OCI-LY7 (cell line): ENCODE results near the gene LEFTY2. TPM values are rescaled to one million over a fixed set of nuclear protein-coding genes. Genes with fewer than 3 reads are reported as not detected.

ENCODE experiments used
- BruUV-seq: library from RNA; stranded (reverse); fragments of 400-500 nt; replicated peaks from 2 replicates; lab custom pipeline; 2021; lab: Mats Ljungman, UMichigan
- CTCF ChIA-PET: fragments of 300-600 bp; sonication (Branson Sonifier 250); formaldehyde crosslinking; loops from one replicate; lab custom pipeline; 2022; ENCODE audit warnings: antibody characterized with exemption; ENCODE audit not compliant: unreplicated experiment; lab: Charles Lee
- POLR2A ChIA-PET: fragments of 300-600 bp; sonication (Branson Sonifier 250); formaldehyde crosslinking; loops from one replicate; lab custom pipeline; 2022; ENCODE audit warnings: antibody characterized with exemption; lab: Charles Lee
- DNase-seq: peaks from one replicate; pipeline ENCODE4 v3.0.0-alpha.2; 2015; ENCODE audit warnings: low spot score
- H2AFZ ChIP-seq: fragments of 200-600 bp; sonication (generic), shearing (Covaris generic); 2 replicates; pipeline ENCODE4 v1.6.1; 2014; ENCODE audit warnings: mild to moderate bottlenecking, antibody characterized with exemption, low read length, moderate library complexity
- H3K27ac ChIP-seq: fragments of 200-600 bp; sonication (generic); 2 replicates; pipeline ENCODE4 v1.5.1; 2014; ENCODE audit warnings: mixed run types, low read depth, mild to moderate bottlenecking, moderate library complexity, low read length, inconsistent platforms; ENCODE audit not compliant: poor library complexity, severe bottlenecking
- H3K36me3 ChIP-seq: fragments of 200-600 bp; sonication (generic); 2 replicates; pipeline ENCODE4 v1.6.1; 2014; ENCODE audit warnings: mild to moderate bottlenecking, antibody characterized with exemption, low read length, moderate library complexity, mixed read lengths; ENCODE audit not compliant: insufficient read depth
- H3K4me1 ChIP-seq: fragments of 200-600 bp; sonication (generic); 2 replicates; pipeline ENCODE4 v1.5.1; 2014; ENCODE audit warnings: mild to moderate bottlenecking, low read length; ENCODE audit not compliant: insufficient read depth, poor library complexity, severe bottlenecking
- H3K4me2 ChIP-seq: fragments of 200-600 bp; sonication (generic); 2 replicates; pipeline ENCODE4 v1.6.1; 2014; ENCODE audit warnings: mild to moderate bottlenecking, low read length
- H3K4me3 ChIP-seq: fragments of 200-600 bp; sonication (generic); 2 replicates; pipeline ENCODE4 v1.5.1; 2014; ENCODE audit warnings: mild to moderate bottlenecking, low read depth, low read length; ENCODE audit not compliant: poor library complexity, severe bottlenecking
- H3K79me2 ChIP-seq: fragments of 200-600 bp; sonication (generic); 2 replicates; pipeline ENCODE4 v1.6.1; 2016; ENCODE audit warnings: low read depth, mild to moderate bottlenecking, low read length, moderate library complexity, mixed read lengths; ENCODE audit not compliant: insufficient read depth
- H3K9me2 ChIP-seq: fragments of 200-600 bp; sonication (generic); 2 replicates; pipeline ENCODE4 v1.6.1; 2016; ENCODE audit warnings: mild to moderate bottlenecking, low read length, mixed read lengths; ENCODE audit not compliant: insufficient read depth
- H3K9me3 ChIP-seq: fragments of 200-600 bp; sonication (generic); 2 replicates; pipeline ENCODE4 v1.6.1; 2014; ENCODE audit warnings: mild to moderate bottlenecking, mixed run types, low read length, mixed read lengths
- H4K20me1 ChIP-seq: fragments of 200-600 bp; sonication (generic); 2 replicates; pipeline ENCODE4 v1.6.1; 2014; ENCODE audit warnings: mild to moderate bottlenecking, antibody characterized with exemption, low read length, moderate library complexity, mixed read lengths; ENCODE audit not compliant: insufficient read depth
- EZH2phosphoT487 ChIP-seq: fragments of 200-600 bp; sonication (generic); IDR thresholded peaks from 2 replicates; pipeline ENCODE4 v1.6.1; 2018; ENCODE audit warnings: low read depth, borderline replicate concordance, mild to moderate bottlenecking, mixed run types, antibody characterized with exemption, low read length, moderate library complexity, mixed read lengths
- intact Hi-C: fragments of 100-400 bp; cut with micrococcal nuclease; formaldehyde crosslinking; loops from one replicate; pipeline ENCODE4 v1.10.0; 2022; ENCODE audit not compliant: unreplicated experiment
- microRNA-seq: library from miRNA; unstranded; fragments of <30 nt; microRNA quantifications from one replicate; pipeline ENCODE4 v1.2.0, GENCODE V29; 2022; ENCODE audit warnings: borderline replicate concordance
- small RNA-seq: library from RNA; depleted of rRNA; stranded (forward); fragments of <200 nt; gene quantifications from one replicate; pipeline ENCODE3, GENCODE V24; 2014
- total RNA-seq, 2 experiments: library from RNA; depleted of rRNA in 1 of 2; stranded (reverse); fragments of >200 nt in 1 of 2; shearing (Covaris generic) in 1 of 2; gene quantifications; 2 replicates each; pipeline ENCODE4 v1.2.3, GENCODE V29; 2014 to 2022
- TF ChIP-seq, protein P1 (sequence below): fragments of 200-600 bp; sonication (generic); conservative IDR thresholded peaks from 2 replicates; pipeline ENCODE4 v1.5.1; 2014; ENCODE audit warnings: mild to moderate bottlenecking, antibody characterized with exemption, low read length, moderate library complexity, mixed read lengths

Gene LEFTY2
- total RNA-seq, 2 experiments from 2014 or later = 3.8 to 7.3 TPM

DNA sequence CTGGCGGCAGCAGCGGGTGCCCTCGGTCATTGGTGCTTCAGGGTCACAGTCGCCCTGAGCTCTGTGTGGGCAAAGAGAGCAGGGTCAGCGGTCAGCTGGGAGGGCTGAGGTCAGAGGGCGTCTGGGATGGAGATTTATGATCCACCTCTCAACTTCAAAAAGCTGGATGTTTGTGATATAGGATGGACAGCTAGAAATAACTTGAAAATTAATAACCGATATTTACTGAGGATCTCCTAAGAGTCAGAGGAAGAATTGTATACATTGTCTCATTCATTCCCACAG lies 54.0 kb downstream of the LEFTY2 start:
- POLR2A ChIA-PET = no interaction called here
- no peak overlapping the region for H2AFZ ChIP-seq
- no peak for DNase-seq
- no peak for TF ChIP-seq EZH2phosphoT487
- TF ChIP-seq, protein P1, sequence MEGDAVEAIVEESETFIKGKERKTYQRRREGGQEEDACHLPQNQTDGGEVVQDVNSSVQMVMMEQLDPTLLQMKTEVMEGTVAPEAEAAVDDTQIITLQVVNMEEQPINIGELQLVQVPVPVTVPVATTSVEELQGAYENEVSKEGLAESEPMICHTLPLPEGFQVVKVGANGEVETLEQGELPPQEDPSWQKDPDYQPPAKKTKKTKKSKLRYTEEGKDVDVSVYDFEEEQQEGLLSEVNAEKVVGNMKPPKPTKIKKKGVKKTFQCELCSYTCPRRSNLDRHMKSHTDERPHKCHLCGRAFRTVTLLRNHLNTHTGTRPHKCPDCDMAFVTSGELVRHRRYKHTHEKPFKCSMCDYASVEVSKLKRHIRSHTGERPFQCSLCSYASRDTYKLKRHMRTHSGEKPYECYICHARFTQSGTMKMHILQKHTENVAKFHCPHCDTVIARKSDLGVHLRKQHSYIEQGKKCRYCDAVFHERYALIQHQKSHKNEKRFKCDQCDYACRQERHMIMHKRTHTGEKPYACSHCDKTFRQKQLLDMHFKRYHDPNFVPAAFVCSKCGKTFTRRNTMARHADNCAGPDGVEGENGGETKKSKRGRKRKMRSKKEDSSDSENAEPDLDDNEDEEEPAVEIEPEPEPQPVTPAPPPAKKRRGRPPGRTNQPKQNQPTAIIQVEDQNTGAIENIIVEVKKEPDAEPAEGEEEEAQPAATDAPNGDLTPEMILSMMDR = no peak
- BruUV-seq = no TSS peak
- no peaks in the 10 kb centered on the region for H3K79me2 ChIP-seq
- H3K27ac ChIP-seq = no peak overlapping the region
- H3K4me2 ChIP-seq = no peak overlapping the region
- peaks cover 10% of the 10 kb centered on the region for H3K4me1 ChIP-seq
- no peaks in the 10 kb centered on the region for H4K20me1 ChIP-seq
- H3K9me2 ChIP-seq = no peaks in the 10 kb centered on the region
- no peaks in the 10 kb centered on the region for H3K9me3 ChIP-seq
- H3K4me3 ChIP-seq = no peak overlapping the region
- CTCF ChIA-PET = no interaction called here
- intact Hi-C loops = no loop called here
- H3K36me3 ChIP-seq = no peaks in the 10 kb centered on the region

Small RNA genes lying within 50 kb of the gene (microRNA-seq; reads per million reads assigned to microRNA genes)
- 5.3 reads per million for gene MIR6741

Small RNA genes lying within 50 kb of the gene (small RNA-seq; reads per million reads assigned to genes)
- gene AL117348.1 (not detected), gene NDUFA3P3 (not detected)

Other genes with a start within 250 kb of the LEFTY2 start
- gene SRP9, start 163.4 kb downstream of the LEFTY2 start, total RNA-seq (2014; rRNA removed; shearing (Covaris generic)) = 182 and 221 TPM in 2 replicates
- gene SRP9, start 163.4 kb downstream of the LEFTY2 start, total RNA-seq (2022) = 302 and 306 TPM in 2 replicates
- gene EPHX1, start 131.1 kb downstream of the LEFTY2 start, total RNA-seq (2014; rRNA removed; shearing (Covaris generic)) = 0.41 and 0.44 TPM in 2 replicates
- gene EPHX1, start 131.1 kb downstream of the LEFTY2 start, total RNA-seq (2022) = 0.89 and 1.3 TPM in 2 replicates
- gene TMEM63A, start 58.8 kb downstream of the LEFTY2 start, total RNA-seq (2014; rRNA removed; shearing (Covaris generic)) = 20.9 and 21.0 TPM in 2 replicates
- gene TMEM63A, start 58.8 kb downstream of the LEFTY2 start, total RNA-seq (2022) = 46.5 and 53.3 TPM in 2 replicates
- gene LEFTY1, start 52.1 kb downstream of the LEFTY2 start, total RNA-seq (2014; rRNA removed; shearing (Covaris generic)) = 0.09 TPM in 1 of 2 replicates, not detected in the other
- gene LEFTY1, start 52.1 kb downstream of the LEFTY2 start, total RNA-seq (2022) = 0.44 and 1.0 TPM in 2 replicates
- gene PYCR2, start 17.0 kb downstream of the LEFTY2 start, total RNA-seq (2014; rRNA removed; shearing (Covaris generic)) = 120 and 136 TPM in 2 replicates
- gene PYCR2, start 17.0 kb downstream of the LEFTY2 start, total RNA-seq (2022) = 153 and 181 TPM in 2 replicates
- 18.2 and 22.0 TPM in 2 replicates for gene SDE2, start 58.1 kb upstream of the LEFTY2 start, total RNA-seq (2014; rRNA removed; shearing (Covaris generic))
- 25.0 and 25.4 TPM in 2 replicates for gene SDE2, start 58.1 kb upstream of the LEFTY2 start, total RNA-seq (2022)
- 365 and 416 TPM in 2 replicates for gene H3-3A, start 121.5 kb upstream of the LEFTY2 start, total RNA-seq (2014; rRNA removed; shearing (Covaris generic))
- 661 and 742 TPM in 2 replicates for gene H3-3A, start 121.5 kb upstream of the LEFTY2 start, total RNA-seq (2022)
- 30.3 and 35.3 TPM in 2 replicates for gene ACBD3, start 245.5 kb upstream of the LEFTY2 start, total RNA-seq (2014; rRNA removed; shearing (Covaris generic))
- gene ACBD3, start 245.5 kb upstream of the LEFTY2 start, total RNA-seq (2022) = 51.7 and 54.1 TPM in 2 replicates